Lower leg skin (tissue), 3 donors: Measurements from ENCODE around the gene CYTH3.

Experiments
- CTCF ChIP-seq, 3 donors: fragments of 450-650 bp; IDR thresholded peaks; one replicate each; pipeline ENCODE4 v1.5.1; 2016; ENCODE audit warnings: antibody characterized with exemption in 3 of 3, mild to moderate bottlenecking in 3 of 3, moderate library complexity in 2 of 3
- POLR2A ChIP-seq, 2 donors: fragments of 450-650 bp; IDR thresholded peaks; one replicate each; pipeline ENCODE4 v1.6.1; 2016 to 2017; ENCODE audit warnings: antibody characterized with exemption in 2 of 2, mild to moderate bottlenecking in 1 of 2, moderate library complexity in 1 of 2

GRCh38 chr7:6254866-6255265 lies 17.6 kb downstream of the CYTH3 start:
- no peak for TF ChIP-seq POLR2A (IDR thresholded peaks at IDR 0.05)
- TF ChIP-seq CTCF (IDR thresholded peaks at IDR 0.05): no peak
